AG10803 (cell line): ENCODE measurements around the gene PGA5.

Experiments
- DNase-seq: peaks from one replicate; pipeline ENCODE4 v3.0.0; 2010; ENCODE audit warnings: low read depth
- H3K4me3 ChIP-seq: 2 replicates; pipeline ENCODE4 v1.5.1; 2011; ENCODE audit warnings: mild to moderate bottlenecking, low read length, control low read depth
- CTCF ChIP-seq: conservative IDR thresholded peaks from 2 replicates; pipeline ENCODE4 v1.5.1; 2011; ENCODE audit warnings: mild to moderate bottlenecking, low read length, control low read depth, inconsistent platforms

Gene PGA5

GRCh38 chr11:61287338-61287977 lies 46.5 kb downstream of the PGA5 start:
- no peak for TF ChIP-seq CTCF
- no peak for DNase-seq
- H3K4me3 ChIP-seq: no peak overlapping the region

- H3K4me3 ChIP-seq: no peak overlapping the region
- DNase-seq: no peak
- no peak for TF ChIP-seq CTCF
Measured at GRCh38 chr11:61290905-61291690, 50.1 kb downstream of the PGA5 start.

GRCh38 chr11:61292356-61292755 lies 51.4 kb downstream of the PGA5 start:
- DNase-seq: no peak
- no peak overlapping the region for H3K4me3 ChIP-seq
- TF ChIP-seq CTCF: no peak

GRCh38 chr11:61293867-61294716 lies 53.1 kb downstream of the PGA5 start:
- H3K4me3 ChIP-seq: peak overlapping the region; percentile 62
- DNase-seq: peak; percentile 25

GRCh38 chr11:61294717-61295595 lies 54.0 kb downstream of the PGA5 start, which contains the start of gene VWCE:
TSS of gene VWCE (minus strand) at chr11:61295316. CDS start at chr11:61295037, 279 bp downstream.
- peak; percentile 23 for TF ChIP-seq CTCF
- DNase-seq: peak; percentile 37
- H3K4me3 ChIP-seq: peak within 1 kb of the TSS; percentile 62

More at GRCh38 chr11:61293867-61294716, 53.1 kb downstream of the PGA5 start:
- 0 out of 2 replicates have a peak, but pooled peaks have one; percentile 19 for TF ChIP-seq CTCF

DNA sequence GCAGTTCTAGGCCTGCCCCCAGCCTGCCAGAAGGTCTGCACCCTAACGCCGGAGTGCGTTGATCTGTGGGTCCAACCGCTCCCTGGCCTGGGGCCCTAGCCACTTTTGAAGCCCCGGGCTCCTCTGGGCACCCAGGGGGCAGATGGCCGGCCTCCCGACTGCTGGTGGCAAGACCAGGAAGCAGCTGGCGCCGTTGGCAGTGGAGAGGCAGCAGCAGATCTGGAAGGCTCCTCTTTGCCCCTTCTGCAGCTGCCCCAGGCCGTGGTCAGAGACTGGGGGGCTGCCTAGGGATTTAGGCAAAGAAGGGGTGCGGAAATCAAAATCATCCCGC lies 54.6 kb downstream of the PGA5 start:
- peak overlapping the region; percentile 62 for H3K4me3 ChIP-seq
- no peak for TF ChIP-seq CTCF
- no peak for DNase-seq
